Stimulated activated CD4-positive, alpha-beta T cell treated with anti-CD3 and anti-CD28 coated beads, Interleukin-1b, Interleukin-23, amount 100 ng/mL, for 4 hours (primary cell): ENCODE results near the gene CCDC122.

Source experiments
- DNase-seq, 2 donors: peaks; one replicate each; pipeline ENCODE4 v3.0.0-alpha.2; 2020; ENCODE audit warnings: low read depth in 2 of 2

Gene CCDC122

GRCh38 chr13:43878892-43879754, at the start of gene CCDC122:
Gene CCDC122 (minus strand): TSS chr13:43879740. CDS start chr13:43869376, 10,364 bp downstream.
- peak; percentile 59 to 76 for DNase-seq

GRCh38 chr13:43924549-43925245, 45.2 kb upstream of the CCDC122 start:
- no peak for DNase-seq

GRCh38 chr13:43920965-43921674, 41.6 kb upstream of the CCDC122 start:
- DNase-seq, result no peak

GRCh38 chr13:43918636-43919035, 39.1 kb upstream of the CCDC122 start:
- no peak for DNase-seq

GRCh38 chr13:43916828-43917227, 37.3 kb upstream of the CCDC122 start:
- no peak for DNase-seq

- DNase-seq, result no peak
Measured at GRCh38 chr13:43915451-43915850, 35.9 kb upstream of the CCDC122 start.

GRCh38 chr13:43911871-43912270, 32.3 kb upstream of the CCDC122 start:
- DNase-seq, result no peak

GRCh38 chr13:43911278-43911677, 31.7 kb upstream of the CCDC122 start:
- DNase-seq, result no peak

GRCh38 chr13:43910856-43911255, 31.3 kb upstream of the CCDC122 start:
- DNase-seq, result no peak

GRCh38 chr13:43908156-43909126, 28.9 kb upstream of the CCDC122 start:
- no peak for DNase-seq

- DNase-seq, result peak in 1 of 2 donors; percentile 14
Measured at GRCh38 chr13:43905435-43906031, 26.0 kb upstream of the CCDC122 start.

- no peak for DNase-seq
Measured at GRCh38 chr13:43895940-43896339, 16.4 kb upstream of the CCDC122 start.

- no peak for DNase-seq
Measured at GRCh38 chr13:43894438-43894837, 14.9 kb upstream of the CCDC122 start.

GRCh38 chr13:43884222-43884621, 4.7 kb upstream of the CCDC122 start:
- no peak for DNase-seq

GRCh38 chr13:43883631-43884030, 4.1 kb upstream of the CCDC122 start:
- DNase-seq, result no peak

- DNase-seq, result no peak
Measured at GRCh38 chr13:43881580-43881979, 2.0 kb upstream of the CCDC122 start.

- no peak for DNase-seq
Measured at GRCh38 chr13:43880926-43881325, 1.4 kb upstream of the CCDC122 start.

- DNase-seq, result no peak
Measured at GRCh38 chr13:43880214-43880855, 795 bp upstream of the CCDC122 start.

GRCh38 chr13:43879755-43880181, 228 bp upstream of the CCDC122 start, which contains the start of gene LACC1:
Gene LACC1 (plus strand): TSS chr13:43879904. CDS start chr13:43880986, 1,082 bp downstream.
- peak in 1 of 2 donors; percentile 56 for DNase-seq

- no peak for DNase-seq
Measured at GRCh38 chr13:43877766-43878165, 1.8 kb downstream of the CCDC122 start.
